HG03196 (cell line): ENCODE measurements around the gene CNTNAP5.
"Not testable (repeated sequence)": the region's sequence is repeated elsewhere in the genome, so short reads cannot be mapped to it uniquely, and the experiment has no call there.

Source experiments
- ATAC-seq: cut with Tn5 transposase; IDR thresholded peaks from one replicate; pipeline ENCODE4 v1.9.1; 2021; ENCODE audit not compliant: unreplicated experiment

CNTNAP5 gene

GRCh38 chr2:124317628-124318027, 292.5 kb downstream of the CNTNAP5 start:
- ATAC-seq = no peak

GRCh38 chr2:124318913-124319312, 293.8 kb downstream of the CNTNAP5 start:
- no peak for ATAC-seq

GRCh38 chr2:124319577-124319976, 294.5 kb downstream of the CNTNAP5 start:
- ATAC-seq = no peak

- no peak for ATAC-seq
These were observed 295.1 kb downstream of the CNTNAP5 start for GRCh38 chr2:124320051-124320688.

- no peak for ATAC-seq
These were observed 298.2 kb downstream of the CNTNAP5 start for GRCh38 chr2:124323321-124323720.

GRCh38 chr2:124325667-124326440, 300.8 kb downstream of the CNTNAP5 start:
- ATAC-seq = no peak

GRCh38 chr2:124327303-124327702, 302.2 kb downstream of the CNTNAP5 start:
- no peak for ATAC-seq

- no peak for ATAC-seq
These were observed 303.3 kb downstream of the CNTNAP5 start for GRCh38 chr2:124328397-124328796.

GRCh38 chr2:124333784-124334183, 308.7 kb downstream of the CNTNAP5 start:
- no peak for ATAC-seq

GRCh38 chr2:124335058-124335457, 310.0 kb downstream of the CNTNAP5 start:
- ATAC-seq = no peak

- ATAC-seq = no peak
These were observed 314.6 kb downstream of the CNTNAP5 start for GRCh38 chr2:124339709-124340108.

- ATAC-seq = no peak
These were observed 318.9 kb downstream of the CNTNAP5 start for GRCh38 chr2:124343827-124344498.

GRCh38 chr2:124347209-124347608, 322.1 kb downstream of the CNTNAP5 start:
- ATAC-seq = no peak

- ATAC-seq = no peak
These were observed 328.6 kb downstream of the CNTNAP5 start for GRCh38 chr2:124353656-124354055.

- ATAC-seq = no peak
These were observed 329.4 kb downstream of the CNTNAP5 start for GRCh38 chr2:124354466-124354865.

GRCh38 chr2:124361966-124362365, 336.9 kb downstream of the CNTNAP5 start:
- ATAC-seq = not testable (repeated sequence)

- ATAC-seq = no peak
These were observed 344.1 kb downstream of the CNTNAP5 start for GRCh38 chr2:124369181-124369580.

GRCh38 chr2:124380221-124380749, 355.2 kb downstream of the CNTNAP5 start:
- ATAC-seq = no peak

- ATAC-seq = no peak
These were observed 357.1 kb downstream of the CNTNAP5 start for GRCh38 chr2:124382067-124382618.

- ATAC-seq = no peak
These were observed 370.9 kb downstream of the CNTNAP5 start for GRCh38 chr2:124395961-124396360.

- ATAC-seq = no peak
These were observed 377.2 kb downstream of the CNTNAP5 start for GRCh38 chr2:124402274-124402673.
